Measurements from ENCODE around the gene L1CAM.

GRCh38 chrX:153903991-153904957 lies 18.3 kb upstream of the L1CAM start, which contains the start of gene AVPR2:
- no peak for TF ChIP-seq CTCF (IDR thresholded peaks at IDR 0.05)
- no peak for TF ChIP-seq POLR2A (IDR thresholded peaks at IDR 0.05)
